Mesenteric fat pad (tissue), 1 donor: ENCODE data around the gene LAMTOR3. TPM values are rescaled to one million over a fixed set of nuclear protein-coding genes. Genes with fewer than 3 reads are reported as not detected.
"Not testable (repeated sequence)": the region's sequence is repeated elsewhere in the genome, so short reads cannot be mapped to it uniquely, and the experiment has no call there.

Source experiments
- DNase-seq: peaks from one replicate; pipeline ENCODE4 v3.0.0-alpha.2; 2020; ENCODE audit warnings: low spot score
- total RNA-seq: library from RNA; stranded (reverse); fragmentation: NEBNext Ultra II Directional; extraction: Animal tissue kit (Norgen Biotek cat#: 25700); gene quantifications from one replicate; pipeline ENCODE4 v1.2.1, GENCODE V29; 2021
- donor health status: DM: yes; HTN: yes; CAD: no.

Gene LAMTOR3
- total RNA-seq, 1 donor from 2014 or later: 31.5 TPM

- no peak for DNase-seq
Observed at GRCh38 chr4:99832758-99833157, 61.5 kb downstream of the LAMTOR3 start.

GRCh38 chr4:99832321-99832720, 61.9 kb downstream of the LAMTOR3 start:
- DNase-seq: no peak

GRCh38 chr4:99830051-99830450, 64.2 kb downstream of the LAMTOR3 start:
- DNase-seq: not testable (repeated sequence)

GRCh38 chr4:99828477-99828876, 65.8 kb downstream of the LAMTOR3 start:
- no peak for DNase-seq

Other genes with a start within 250 kb of the LAMTOR3 start
- gene C4orf54, start 236.6 kb downstream of the LAMTOR3 start, total RNA-seq: not detected
- 4.9 TPM for gene DAPP1, start 77.6 kb downstream of the LAMTOR3 start, total RNA-seq
- gene DNAJB14, start 52.2 kb upstream of the LAMTOR3 start, total RNA-seq: 45.6 TPM
- gene H2AZ1, start 55.8 kb upstream of the LAMTOR3 start, total RNA-seq: 99.2 TPM